ENCODE data around the gene MAFG.

GRCh38 chr17:81903415-81903831 lies 24.1 kb downstream of the MAFG start:
- TF ChIP-seq CTCF (conservative IDR thresholded peaks at IDR 0.05; ENCODE audit: low read depth, low read length) (no peak), EZH2 (IDR thresholded peaks at IDR 0.05; ENCODE audit: borderline replicate concordance, low read depth, low read length, poor library complexity, severe bottlenecking) (no peak)
